ENCODE results near the gene BEND3.

The BEND3 gene

GRCh38 chr6:107075951-107076381, 39.3 kb downstream of the BEND3 start:
- H3K27ac ChIP-seq = no peak overlapping the region
- ChIA-PET POLR2A (ENCODE audit: low non-redundant PET) (no interaction called here), CTCF (interaction anchor here (0.6 kb wide), 1 partner anchor 53 kb away, joined by 3 read pairs; no protein-coding TSS in a partner anchor)
- no peak for TF ChIP-seq CTCF (conservative IDR thresholded peaks at IDR 0.05; ENCODE audit: low read depth)
- no peak for DNase-seq (ENCODE audit: low spot score)

DNA sequence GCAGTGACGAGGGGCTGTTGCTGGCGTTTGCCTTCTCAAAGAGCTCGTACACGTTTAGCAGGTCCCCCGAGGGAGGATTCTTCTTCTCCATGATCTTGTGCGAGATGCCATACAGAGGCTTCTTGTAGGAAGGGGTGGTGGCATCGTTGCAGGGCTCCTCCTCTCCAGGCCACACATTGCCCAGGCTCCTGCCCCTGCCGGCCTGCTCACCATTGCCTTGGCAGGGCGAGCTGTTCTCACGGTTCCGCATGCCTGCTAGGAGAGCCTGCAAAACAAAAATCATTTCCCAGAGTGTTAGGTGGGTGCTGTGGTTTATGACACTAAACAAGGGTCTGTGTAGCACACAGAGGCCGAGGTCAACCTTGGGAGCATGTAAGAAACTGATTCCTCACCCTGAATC, 44.6 kb downstream of the BEND3 start:
- ChIA-PET CTCF (interaction anchor here (1.4 kb wide), 1 partner anchor 43 kb away, joined by 5 read pairs; no protein-coding TSS in a partner anchor), POLR2A (ENCODE audit: low non-redundant PET) (no interaction called here)
- no peak overlapping the region for H3K27ac ChIP-seq
- no peak for DNase-seq (ENCODE audit: low spot score)
- no peak for TF ChIP-seq CTCF (conservative IDR thresholded peaks at IDR 0.05; ENCODE audit: low read depth)

GRCh38 chr6:107069631-107070548, 45.4 kb downstream of the BEND3 start:
- POLR2A ChIA-PET (ENCODE audit: low non-redundant PET) = no interaction called here
- no peak for DNase-seq (ENCODE audit: low spot score)
- CTCF ChIA-PET = interaction anchor here (0.6 to 1.4 kb wide), 4 partner anchors 19 to 536 kb away, joined by 3 to 5 read pairs (median 3); no protein-coding TSS in a partner anchor
- TF ChIP-seq CTCF (conservative IDR thresholded peaks at IDR 0.05; ENCODE audit: low read depth) = no peak
- no peak overlapping the region for H3K27ac ChIP-seq

GRCh38 chr6:107068691-107069630, 46.4 kb downstream of the BEND3 start:
- DNase-seq (ENCODE audit: low spot score) = no peak
- no peak for TF ChIP-seq CTCF (conservative IDR thresholded peaks at IDR 0.05; ENCODE audit: low read depth)
- POLR2A ChIA-PET (ENCODE audit: low non-redundant PET) = no interaction called here
- H3K27ac ChIP-seq = no peak overlapping the region
- CTCF ChIA-PET = interaction anchor here (0.6 to 1.4 kb wide), 4 partner anchors 18 to 537 kb away, joined by 3 to 5 read pairs (median 3); no protein-coding TSS in a partner anchor

- TF ChIP-seq CTCF (conservative IDR thresholded peaks at IDR 0.05; ENCODE audit: low read depth) = no peak
- CTCF ChIA-PET = no interaction called here
- no peak for DNase-seq (ENCODE audit: low spot score)
- POLR2A ChIA-PET (ENCODE audit: low non-redundant PET) = no interaction called here
- H3K27ac ChIP-seq = no peak overlapping the region
Measured at GRCh38 chr6:107066697-107067659, 48.3 kb downstream of the BEND3 start.

All from RWPE1 (cell line).